Non-pigmented ciliary epithelial cell (primary cell): ENCODE measurements around the gene FIGNL1.

Experiments used
- DNase-seq: peaks from one replicate; pipeline ENCODE4 v3.0.0-alpha.2; 2010; ENCODE audit warnings: low read depth

Gene FIGNL1

GRCh38 chr7:50427518-50427917 is 22.6 kb downstream of the FIGNL1 start:
- DNase-seq = no peak

DNA sequence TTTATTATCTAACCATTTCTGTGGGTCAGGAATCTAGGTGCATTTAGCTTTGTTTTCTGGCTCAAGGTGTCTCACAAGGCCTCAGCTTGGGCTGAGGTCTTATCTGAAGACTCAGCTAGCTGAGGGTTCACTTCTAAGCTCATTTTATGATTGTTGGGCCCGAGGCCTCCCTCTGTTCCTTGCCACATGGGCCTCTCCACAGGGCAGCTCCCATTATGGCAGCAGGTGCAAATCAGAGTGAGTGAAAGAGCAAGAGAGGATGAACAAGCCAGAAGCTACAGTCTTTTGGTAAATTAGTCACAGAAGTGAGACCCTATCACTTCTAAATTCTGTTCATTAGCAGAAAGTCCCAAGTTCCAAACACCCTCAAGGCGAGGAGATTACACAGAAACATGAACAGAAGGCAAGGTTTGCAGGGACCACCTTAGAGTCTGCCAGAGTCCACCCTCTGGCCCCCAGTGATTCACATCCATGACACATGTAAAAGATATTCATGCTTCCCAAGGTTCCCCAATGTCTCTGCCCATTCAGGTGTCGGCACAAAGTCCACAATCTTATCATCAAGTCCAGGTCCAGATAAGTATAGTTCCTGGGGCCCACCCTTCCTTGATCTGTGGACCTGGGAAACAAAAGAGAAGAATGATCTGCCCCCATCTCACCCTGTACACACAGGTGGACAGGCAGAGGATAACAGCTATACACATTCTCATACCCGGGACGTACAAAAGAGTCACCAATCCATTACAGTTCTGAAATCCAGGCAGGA is 23.7 kb downstream of the FIGNL1 start:
- DNase-seq = no peak

- DNase-seq = no peak
Observed at GRCh38 chr7:50425318-50425717, 24.8 kb downstream of the FIGNL1 start.

GRCh38 chr7:50423860-50424259 is 26.3 kb downstream of the FIGNL1 start:
- no peak for DNase-seq

DNA sequence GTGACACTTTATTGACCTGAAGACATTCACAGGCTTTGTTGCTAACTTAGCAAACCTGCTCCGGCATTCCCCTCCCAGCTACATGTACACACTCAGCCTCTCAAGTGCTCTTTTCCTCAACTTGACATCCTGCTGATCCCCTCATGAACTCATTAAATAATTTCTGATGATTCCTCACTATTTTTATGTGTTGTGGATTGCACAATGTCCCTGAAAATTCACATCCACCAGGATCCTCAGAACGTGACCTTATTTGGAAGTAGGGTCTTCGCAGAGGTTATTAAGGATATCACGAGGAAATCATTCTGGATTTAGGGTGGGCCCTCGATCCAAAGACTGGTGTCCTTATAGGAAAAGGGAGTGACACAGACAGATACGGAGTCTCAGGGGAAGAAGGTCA is 27.3 kb downstream of the FIGNL1 start:
- DNase-seq = no peak

DNA sequence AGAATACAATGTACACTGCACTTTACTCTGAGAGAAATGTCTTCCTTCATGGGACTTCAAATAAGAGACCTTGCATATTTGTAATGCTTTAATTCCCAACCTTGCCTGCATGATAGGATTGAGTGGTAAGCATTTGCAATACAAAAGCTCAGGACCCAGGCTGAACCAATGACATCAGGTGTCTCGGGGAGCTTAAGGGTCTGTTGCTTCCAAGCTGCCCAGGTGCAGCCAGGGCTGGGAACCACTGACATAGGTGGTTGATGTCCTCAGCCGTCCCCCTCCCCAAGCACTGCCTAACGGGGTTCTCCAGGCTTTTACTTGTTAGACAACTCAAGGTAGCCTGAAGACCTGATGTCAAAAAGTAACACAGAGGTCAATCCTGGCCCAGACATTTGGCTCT is 29.1 kb downstream of the FIGNL1 start:
- DNase-seq = no peak

DNA sequence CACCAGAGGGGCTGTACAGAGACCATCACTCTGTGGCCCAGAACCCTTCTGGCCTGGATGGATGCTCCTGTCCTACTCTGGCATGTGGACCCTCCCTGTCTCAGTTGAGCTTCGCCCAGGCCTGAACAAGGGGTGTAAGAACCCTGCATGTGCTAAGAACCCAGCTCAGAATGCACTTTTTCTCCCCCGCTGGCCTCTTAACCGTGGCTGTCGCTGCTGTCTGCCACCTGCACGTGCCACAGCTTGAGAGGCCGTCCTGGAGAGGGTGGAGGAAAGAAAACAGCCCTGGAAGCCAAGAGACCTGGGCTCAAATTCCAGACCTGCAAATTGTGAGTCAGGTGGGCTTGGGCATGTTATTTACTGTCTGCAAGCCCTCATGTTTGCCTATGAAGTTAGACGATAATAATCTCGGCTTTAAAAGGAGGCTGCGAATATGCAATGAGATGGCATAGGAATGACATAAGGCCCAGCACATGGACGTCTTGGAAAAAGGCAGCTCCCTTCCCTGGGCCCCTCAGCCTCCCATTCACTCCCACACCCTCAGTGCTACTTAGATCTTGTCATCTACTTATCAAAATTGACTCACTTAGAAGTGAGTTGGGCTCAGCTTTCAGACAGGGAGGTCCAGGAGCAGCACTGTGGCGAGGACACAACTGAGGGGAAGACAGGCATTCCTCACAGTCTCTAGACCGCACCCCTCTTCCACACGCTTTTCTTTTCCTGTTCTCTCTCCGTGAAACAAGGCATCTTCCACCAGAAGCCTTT is 31.4 kb downstream of the FIGNL1 start:
- DNase-seq = no peak

- peak; percentile 46 for DNase-seq
Observed at GRCh38 chr7:50418086-50418515, 32.0 kb downstream of the FIGNL1 start.

DNA sequence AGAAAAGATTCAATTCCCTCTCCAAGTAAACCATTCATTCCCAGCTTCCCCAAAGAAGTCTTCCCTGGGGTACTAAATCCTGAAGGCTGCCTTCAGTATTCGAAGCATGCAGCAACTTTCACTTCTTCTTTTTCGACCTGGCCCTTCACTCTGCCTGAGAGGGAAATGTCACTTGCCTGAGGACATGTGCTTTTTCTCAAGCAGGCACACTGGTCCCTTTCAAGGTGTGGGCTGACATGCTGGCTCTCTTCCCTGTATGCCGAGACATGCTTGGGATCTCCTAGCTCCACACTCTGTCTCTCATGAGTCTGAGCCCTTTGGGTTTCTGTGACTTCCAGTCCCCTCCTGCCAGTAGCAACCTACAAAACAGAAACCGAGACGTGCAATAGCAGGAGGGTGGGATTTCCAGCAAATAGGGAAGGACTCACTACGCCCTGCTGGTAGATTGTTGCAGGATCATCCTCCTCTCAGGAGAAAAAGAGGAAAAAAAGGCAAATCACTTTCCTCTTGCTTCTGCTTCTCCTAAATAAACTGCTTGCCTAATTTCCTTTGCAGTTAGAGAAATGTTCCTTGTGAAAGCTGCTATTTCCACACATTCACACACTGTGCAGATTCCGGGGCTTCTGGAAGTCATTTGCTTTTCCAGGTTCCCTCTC is 33.5 kb downstream of the FIGNL1 start:
- DNase-seq = no peak

- DNase-seq = no peak
Observed at GRCh38 chr7:50415844-50416364, 34.2 kb downstream of the FIGNL1 start.

GRCh38 chr7:50413561-50413960 is 36.6 kb downstream of the FIGNL1 start:
- no peak for DNase-seq

GRCh38 chr7:50412973-50413372 is 37.2 kb downstream of the FIGNL1 start:
- no peak for DNase-seq

DNA sequence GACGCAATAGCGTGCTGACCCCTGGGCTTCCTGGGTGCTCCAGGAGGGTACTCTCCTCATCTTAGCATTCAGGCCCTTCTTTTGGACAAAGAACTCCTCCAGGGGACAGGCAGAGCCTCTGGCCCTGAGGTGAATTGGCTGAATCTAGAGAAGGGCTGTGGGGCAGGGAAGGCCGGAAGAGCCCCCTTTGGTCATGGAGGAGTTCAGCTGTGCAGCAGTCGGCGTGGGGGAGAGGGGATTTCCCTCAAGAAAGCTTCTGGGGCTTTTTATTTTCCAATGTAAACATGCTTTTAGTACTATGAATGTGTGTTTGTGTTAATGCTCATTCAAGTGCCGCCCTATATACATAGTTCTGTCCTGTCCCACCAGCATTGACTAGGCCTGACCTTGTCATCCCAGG is 38.8 kb downstream of the FIGNL1 start:
- DNase-seq = no peak

GRCh38 chr7:50409856-50410745 is 40.0 kb downstream of the FIGNL1 start:
- no peak for DNase-seq

DNA sequence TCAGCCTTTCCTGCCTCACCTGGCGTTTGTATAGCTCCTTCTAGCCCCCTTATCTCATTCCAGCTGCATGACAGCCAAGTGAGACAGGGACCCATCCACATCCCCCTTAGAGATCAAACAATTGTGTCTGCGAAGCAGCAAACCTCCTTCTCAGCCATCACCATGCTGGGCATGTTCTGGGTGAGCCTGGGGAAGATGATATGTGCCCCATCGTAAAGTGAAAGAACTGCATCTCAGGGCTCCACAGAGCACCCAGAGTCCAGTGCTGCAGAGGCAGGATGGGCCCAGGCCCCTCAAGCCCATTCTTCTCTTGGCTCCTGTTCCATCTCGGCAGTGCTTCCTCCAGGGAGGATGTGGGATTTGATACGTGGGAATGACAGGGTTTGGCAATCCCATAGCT is 43.2 kb downstream of the FIGNL1 start:
- no peak for DNase-seq

GRCh38 chr7:50405221-50405620 is 44.9 kb downstream of the FIGNL1 start:
- DNase-seq = no peak

DNA sequence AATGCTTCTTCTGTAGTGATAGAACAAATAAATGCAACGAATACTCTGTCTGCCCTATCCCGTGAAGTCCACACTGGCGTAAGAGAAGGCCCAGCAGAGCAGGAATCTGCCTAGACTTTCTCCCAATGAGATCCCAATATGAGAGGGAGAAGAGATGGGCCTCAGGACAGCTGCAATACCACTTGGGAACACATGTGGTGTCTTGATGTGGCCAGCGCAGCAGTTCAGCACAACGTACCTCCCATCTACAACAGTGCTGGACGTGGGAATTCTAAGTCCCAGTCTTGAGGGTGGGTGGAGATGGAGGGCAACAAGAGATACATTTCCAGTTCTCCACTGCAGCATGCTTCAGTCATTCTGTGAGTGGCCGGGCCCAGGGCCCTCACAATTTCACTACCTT is 45.8 kb downstream of the FIGNL1 start:
- DNase-seq = no peak

- DNase-seq = no peak
Observed at GRCh38 chr7:50400114-50400513, 50.0 kb downstream of the FIGNL1 start.

DNA sequence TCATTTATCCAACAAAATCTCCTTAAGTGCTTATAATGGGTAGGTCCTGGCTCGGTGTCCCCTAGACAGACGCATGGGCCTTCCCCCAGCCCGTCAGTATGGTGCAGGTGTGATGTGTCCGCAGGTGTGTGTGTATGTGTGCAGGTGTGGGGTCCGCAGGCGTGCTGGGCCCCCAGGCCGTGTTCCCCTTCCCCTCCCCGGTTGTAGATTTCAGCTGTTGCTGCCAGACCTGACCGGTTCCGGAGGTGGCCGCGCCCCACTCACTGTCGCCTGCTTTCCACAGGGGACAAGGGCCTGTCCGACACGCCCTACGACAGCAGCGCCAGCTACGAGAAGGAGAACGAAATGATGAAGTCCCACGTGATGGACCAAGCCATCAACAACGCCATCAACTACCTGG is 50.5 kb downstream of the FIGNL1 start:
- DNase-seq = no peak

GRCh38 chr7:50399206-50399605 is 50.9 kb downstream of the FIGNL1 start:
- no peak for DNase-seq

DNA sequence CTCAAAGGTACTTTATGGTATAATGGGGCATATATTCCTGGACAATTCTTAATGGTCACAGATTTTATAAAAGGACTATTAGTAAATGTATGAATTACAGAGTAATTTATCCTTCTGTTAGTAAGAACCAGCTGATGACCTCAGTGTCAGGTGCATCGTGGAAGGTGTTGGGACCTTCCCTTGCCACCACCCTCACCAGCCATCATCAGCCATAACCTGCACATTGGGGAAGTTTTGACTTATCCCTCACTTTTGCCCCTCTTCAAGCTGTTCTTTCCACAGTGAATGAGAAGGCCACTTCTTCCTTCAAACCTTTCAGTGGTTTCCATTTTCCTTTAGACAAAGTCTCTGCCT is 52.2 kb downstream of the FIGNL1 start:
- DNase-seq = no peak
